Stimulated activated CD8-positive, alpha-beta memory T cell treated with anti-CD3 and anti-CD28 coated beads, Interleukin-4, amount 100 ng/mL, for 24 hours (primary cell): Measurements from ENCODE around the gene MBD3L4.
"Not testable (repeated sequence)": the region's sequence is repeated elsewhere in the genome, so short reads cannot be mapped to it uniquely, and the experiment has no call there.

Experiments used
- DNase-seq: peaks from one replicate; pipeline ENCODE4 v3.0.0-alpha.2; 2020; ENCODE audit warnings: low read depth

MBD3L4 gene

DNA sequence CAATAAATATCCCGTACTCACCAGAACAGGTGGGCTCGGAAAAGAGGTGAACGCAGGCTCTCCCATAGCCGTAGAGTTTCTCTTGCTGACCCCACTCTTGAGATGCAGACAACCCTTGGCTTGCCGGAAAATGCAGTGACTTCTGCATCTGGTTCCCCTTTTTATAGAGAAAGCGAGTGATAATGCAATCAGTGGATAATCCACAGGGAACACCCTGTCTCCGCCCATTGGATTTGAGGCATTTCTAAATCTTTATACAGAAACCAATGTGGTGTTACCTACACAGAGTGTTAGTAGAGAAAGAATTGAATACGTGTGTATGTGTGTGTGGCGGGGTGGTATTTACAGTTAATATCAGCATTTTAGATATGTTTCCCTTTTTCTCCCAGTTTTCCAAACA, at the start of gene MBD3L4:
Gene MBD3L4 (minus strand): TSS at position 101 of the 400 bp plus-strand sequence. CDS start 35 bp downstream, at position 66.
- DNase-seq: not testable (repeated sequence)

DNA sequence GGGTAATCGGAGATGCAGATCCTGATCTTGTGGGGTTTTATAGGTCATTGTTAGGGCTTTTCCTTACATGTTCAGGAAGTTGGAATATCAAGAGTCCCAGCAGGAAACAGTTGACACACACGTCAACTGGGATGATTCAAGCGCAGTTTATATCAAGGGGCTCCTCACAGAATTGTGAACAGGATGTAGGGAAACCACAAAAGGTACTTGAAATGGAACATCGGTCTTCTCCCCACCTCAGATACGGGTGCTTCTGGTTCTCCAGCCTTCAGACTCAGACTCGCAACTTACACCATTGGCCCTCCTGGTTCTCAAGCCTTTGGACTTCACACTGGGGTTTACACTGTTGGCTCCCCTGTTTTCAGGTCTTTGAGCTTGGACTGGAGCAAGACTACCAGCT, 49.0 kb upstream of the MBD3L4 start:
- no peak for DNase-seq

DNA sequence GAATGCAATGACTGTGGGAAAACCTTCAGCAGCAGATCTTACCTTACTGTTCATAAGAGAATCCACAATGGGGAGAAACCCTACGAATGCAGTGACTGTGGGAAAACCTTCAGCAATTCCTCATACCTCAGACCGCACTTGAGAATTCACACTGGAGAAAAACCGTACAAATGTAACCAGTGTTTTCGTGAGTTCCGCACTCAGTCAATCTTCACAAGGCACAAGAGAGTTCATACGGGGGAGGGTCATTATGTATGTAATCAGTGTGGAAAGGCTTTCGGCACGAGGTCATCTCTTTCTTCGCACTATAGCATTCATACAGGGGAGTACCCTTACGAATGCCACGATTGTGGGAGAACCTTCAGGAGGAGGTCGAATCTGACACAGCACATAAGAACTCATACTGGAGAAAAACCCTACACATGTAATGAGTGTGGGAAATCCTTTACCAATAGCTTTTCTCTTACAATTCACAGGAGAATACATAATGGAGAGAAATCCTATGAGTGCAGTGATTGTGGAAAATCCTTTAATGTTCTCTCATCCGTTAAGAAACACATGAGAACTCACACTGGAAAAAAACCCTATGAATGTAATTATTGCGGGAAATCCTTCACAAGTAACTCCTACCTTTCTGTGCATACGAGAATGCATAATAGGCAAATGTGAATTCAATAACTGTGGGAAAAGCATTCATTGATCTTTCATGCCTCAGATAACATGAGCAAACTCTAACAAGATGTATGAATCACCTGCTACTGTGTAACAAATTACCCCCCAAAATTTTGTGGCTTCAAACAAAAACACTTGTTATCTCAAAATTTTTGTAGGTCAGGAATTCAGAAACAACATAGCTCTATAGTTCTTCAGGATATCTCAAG, 43.3 kb upstream of the MBD3L4 start:
- no peak for DNase-seq

DNA sequence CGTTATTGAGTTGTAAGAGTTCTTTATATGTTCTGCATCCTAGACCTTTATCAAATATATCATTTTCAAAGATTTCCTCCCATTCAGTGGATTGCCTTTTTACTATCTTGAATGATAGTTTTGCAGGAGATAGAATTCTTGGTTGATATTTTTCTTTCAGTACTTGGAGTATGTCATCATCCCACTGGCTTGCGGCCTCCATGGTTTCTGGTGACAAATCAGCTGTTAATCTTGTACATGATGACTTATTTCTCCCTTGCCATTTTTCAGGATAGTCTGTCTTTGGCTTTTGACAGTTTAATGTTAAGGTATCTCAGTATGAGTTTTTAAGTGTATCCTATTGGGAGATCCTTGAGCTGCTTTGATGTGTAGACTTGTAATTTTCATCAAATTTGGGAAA, 38.0 kb upstream of the MBD3L4 start:
- no peak for DNase-seq

DNA sequence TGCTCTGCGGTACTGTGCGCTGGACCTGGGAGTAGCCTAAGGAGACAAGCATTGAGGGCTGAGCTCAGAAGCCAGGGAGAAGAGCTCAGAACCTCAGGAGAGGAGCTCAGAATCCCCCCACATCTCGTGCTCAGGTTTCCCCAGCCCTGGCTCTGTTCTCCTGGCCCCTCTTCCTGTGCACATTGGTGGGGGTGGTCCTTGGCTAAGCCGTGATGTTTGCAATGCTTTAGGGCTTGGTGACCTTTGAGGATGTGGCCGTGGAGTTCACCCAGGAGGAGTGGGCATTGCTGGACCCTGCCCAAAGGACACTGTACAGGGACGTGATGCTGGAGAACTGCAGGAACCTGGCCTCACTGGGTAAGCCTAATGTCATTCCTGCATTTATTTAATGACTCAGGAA, 36.2 kb upstream of the MBD3L4 start:
- no peak for DNase-seq

DNA sequence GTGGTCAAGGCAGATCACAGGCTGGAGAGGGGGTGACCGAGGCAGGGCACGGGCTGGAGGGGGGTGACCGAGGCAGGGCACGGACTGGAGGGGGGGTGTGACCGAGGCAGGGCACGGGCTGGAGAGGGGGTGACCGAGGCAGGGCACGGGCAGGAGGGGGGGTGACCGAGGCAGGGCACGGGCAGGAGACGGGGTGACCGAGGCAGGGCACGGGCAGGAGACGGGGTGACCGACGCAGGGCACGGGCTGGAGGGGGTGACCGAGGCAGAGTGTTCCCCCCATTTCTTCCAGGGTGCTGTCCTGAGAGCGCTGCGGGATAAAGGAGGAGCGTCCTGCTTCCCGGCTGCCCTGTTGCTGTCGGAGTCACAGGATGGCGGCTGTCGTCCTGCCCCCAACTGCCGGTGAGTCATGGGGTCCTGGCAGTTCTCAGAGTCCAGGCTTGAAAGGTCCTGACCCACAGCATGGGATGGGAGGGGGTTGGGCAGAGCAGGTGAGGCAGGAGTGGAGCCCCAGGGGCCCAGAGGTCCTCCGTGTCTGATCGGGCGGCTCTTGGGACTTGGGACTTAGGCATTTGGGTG, 34.8 kb upstream of the MBD3L4 start:
- DNase-seq: no peak

DNA sequence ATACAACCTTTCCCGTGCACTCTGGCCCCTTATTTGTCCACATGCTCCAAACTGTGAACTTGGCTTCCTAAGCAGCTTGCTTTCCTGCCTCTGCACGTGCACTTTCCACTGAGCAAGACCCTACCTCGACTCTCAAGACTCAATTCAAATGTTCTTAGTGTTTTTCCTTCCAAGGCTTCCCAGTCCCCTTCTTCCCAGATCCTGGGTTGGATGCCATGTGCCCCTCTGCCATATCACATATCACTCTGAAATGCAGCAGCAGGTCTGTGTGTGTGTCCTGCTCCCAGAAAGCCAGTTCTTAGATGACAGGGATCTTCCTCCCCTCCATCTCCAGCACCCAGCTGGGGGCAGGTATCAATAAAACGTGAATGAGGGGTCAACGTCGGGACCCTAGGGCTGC, 32.6 kb upstream of the MBD3L4 start:
- DNase-seq: no peak

DNA sequence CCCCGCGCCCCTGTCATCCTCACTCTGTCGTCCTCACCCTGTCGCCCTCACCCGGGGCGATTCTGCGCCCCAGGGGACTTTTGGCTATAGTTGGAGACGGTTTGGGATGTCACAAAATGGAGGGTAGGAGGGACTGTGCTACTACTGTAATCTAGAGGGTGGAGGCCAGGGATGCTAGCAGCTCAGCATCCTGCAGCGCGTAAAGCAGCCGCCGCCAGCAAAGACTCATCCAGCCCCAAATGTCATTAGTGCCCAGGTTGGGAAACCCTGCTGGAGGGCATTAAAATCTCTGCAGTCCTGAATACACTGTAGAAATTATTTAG, 29.9 kb upstream of the MBD3L4 start:
- no peak for DNase-seq

DNA sequence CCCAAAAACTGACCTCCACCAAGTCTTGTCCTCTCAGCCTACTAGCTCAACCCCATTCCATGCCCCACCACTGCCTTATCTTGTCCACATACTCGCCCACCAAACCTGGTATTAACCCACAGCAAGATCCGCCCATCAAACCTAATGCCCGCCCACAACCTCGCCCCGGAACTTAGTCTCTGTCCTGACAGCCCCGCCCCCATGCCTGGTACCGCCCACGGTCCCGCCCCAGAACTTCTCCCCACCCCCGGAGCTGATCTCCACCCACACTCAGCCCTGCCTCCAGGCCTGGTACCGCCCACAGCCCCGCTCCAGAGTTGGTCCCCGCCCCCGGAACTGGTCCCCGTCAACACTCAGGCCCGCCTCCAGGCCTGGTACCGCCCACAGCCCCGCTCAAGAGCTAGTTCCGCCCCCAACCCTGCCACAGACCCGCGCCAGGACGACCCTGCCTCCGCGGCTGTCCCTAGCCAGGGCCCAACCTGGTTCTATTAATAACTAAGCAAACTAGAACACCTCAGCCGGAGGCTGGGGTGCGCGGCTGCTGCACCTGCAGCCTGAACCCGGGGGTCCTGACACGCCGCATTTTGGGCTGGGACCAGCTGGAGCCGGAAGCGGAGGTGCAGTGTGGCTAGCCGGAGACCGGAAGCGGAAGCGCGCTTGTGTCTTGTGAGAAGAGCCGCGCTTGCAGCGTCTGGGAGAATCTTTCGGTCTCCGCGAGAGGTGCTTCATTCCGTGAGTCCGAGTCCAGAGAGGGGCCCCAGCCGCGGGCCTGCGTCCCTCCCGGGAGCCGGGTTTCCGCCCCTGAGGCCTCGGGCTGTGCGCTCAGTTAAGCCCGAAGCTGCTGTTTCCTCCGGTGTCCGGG, 29.3 kb upstream of the MBD3L4 start, which contains the start of gene ZNF557:
Gene ZNF557 (plus strand): TSS at position 662 of the 862 bp plus-strand sequence. CDS start 5,372 bp downstream, outside the sequence.
- peak; percentile 98 for DNase-seq

DNA sequence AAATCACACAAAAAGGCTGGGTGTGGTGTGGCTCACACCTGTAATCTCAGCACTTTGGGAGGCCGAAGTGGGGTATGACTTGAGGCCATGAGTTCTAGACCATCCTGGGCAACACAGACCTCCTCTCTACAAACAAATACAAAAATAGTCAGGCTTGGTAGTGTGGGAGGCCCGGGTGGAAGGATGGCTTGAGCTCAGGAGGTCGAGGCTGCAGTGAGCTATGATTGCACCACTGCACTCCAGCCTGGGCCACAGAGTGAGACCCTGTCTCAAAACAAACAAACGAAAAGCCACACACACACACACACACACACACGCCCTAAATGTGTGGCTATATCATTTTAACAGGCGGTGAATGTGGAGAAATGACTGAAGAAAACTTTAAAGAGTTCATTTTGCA, 28.6 kb upstream of the MBD3L4 start:
- DNase-seq: no peak

DNA sequence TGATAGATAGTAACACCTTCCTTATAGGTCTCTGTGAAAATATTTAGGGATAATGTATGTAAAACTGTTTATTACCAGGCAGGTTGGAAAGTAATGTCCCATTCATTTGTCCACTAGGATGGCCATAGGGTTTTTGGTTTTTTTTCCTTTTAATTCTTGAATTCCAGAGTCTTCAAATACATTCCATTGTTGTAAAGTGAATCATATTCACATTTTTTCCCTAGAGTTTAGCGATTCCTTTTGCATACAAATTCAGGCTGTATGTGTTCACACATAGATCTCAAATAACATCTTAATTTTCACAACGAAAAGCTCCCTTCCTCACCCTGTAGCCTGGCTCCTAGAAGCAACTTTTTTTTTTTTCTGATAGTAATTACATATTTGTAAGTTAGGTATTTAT, 27.7 kb upstream of the MBD3L4 start:
- no peak for DNase-seq

DNA sequence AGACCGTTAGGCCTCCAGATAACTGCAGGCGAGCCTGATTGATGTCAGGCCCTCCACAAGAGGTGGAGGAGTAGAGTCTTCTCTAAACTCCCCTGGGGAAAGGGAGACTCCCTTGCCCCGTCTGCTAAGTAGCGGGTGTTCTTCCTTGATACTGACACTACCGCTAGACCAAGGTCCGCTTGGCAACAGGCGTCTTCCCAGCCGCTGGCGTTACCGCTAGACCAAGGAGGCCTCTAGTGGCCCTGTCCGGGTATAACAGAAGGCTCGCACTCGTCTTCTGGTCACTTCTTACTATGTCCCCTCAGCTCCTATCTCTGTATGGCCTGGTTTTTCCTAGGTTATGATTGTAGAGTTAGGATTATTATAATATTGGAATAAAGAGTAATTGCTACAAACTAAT, 27.1 kb upstream of the MBD3L4 start:
- not testable (repeated sequence) for DNase-seq

DNA sequence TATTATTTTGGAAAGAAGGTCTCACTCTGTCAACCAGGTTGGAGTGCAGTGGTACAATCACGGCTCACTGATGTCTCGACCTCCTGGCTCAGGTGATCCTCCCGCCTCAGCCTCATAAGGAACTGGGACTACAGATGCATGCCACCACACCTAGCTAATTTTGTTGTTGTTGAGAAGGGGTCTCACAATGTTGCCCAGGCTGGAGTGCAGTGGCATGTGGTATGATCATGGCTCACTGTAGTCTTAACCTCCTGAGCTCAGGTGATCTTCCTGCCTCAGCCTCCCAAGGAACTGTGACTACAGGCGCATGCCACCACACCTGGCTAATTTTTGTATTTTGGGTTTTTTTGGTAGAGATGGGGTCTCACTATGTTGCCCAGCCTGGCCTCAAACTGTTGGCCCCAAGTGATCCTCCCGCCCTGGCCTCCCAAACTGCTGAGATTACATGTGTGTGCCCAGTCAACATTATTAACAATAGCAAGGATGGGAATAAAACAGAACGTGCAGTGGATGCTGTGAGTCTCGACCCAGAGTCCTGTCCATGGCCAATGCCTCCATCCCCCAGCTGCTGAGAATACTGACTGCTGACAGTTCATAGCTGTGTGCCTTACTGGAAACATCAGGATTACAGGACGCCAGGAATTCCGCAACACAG, 23.9 kb upstream of the MBD3L4 start:
- DNase-seq: no peak

DNA sequence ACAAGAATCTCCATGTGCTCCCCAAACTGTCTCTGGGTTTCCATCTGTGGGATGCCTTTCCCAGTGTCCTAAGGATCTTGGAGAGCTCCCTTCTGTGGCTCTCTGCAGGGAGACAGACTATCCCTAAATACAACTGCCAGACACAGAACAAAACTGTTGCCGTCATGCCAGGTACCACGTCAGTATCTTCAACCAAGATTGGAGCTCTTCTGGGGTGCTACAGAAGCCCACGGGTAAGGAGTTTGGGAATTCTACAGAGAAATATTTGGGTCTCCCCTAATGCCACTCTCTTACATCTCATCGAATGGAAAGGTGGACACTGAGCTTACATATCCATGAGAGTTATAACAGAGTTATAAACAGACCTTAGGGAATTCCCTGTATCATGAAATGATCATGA, 23.4 kb upstream of the MBD3L4 start:
- no peak for DNase-seq

DNA sequence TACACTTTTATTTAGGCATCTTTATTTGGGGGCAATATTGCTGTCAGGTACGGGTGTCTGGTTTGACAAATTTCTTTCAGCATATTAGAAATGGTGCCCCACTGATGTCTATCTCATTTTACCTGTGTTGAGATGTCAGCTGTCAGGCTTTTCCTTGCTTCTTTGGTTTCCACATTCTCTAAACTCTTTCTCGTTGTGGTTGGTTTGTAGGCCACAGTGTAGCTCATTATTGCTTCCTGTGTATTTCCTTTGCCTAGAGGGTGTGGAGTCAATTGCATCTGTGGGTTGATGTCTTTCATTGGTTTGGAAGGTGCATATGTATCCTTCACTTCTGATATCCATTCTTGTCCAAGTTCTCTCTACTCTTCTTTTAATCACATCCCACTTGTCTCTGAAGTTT, 20.0 kb upstream of the MBD3L4 start:
- DNase-seq: not testable (repeated sequence)

DNA sequence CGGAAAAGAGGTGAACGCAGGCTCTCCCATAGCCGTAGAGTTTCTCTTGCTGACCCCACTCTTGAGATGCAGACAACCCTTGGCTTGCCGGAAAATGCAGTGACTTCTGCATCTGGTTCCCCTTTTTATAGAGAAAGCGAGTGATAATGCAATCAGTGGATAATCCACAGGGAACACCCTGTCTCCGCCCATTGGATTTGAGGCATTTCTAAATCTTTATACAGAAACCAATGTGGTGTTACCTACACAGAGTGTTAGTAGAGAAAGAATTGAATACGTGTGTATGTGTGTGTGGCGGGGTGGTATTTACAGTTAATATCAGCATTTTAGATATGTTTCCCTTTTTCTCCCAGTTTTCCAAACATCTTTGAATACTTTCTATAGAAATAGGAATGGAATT, 18.6 kb upstream of the MBD3L4 start, which contains the start of gene MBD3L3:
Gene MBD3L3 (minus strand): TSS at position 101 of the 400 bp plus-strand sequence. CDS start 71 bp downstream, at position 30.
- not testable (repeated sequence) for DNase-seq

DNA sequence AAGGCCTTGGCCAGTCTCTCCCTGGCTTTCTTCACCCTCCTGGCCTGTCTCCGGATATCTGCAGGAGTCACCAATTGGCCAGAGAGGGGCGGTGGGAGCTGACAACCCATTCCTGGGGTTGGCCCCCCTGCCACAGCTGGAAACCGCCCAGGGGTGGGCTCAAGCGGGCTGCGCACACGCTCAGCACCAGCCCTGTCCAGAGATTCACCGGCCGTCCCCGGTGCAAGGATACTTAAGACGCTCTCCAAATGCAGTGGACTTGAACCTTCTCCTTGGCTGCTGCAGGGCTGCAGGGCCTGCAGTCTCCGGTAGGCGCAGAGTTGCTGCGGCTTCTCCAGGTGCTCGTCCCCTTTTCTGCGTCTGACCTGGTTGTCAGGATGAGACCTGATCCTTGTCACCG, 16.4 kb upstream of the MBD3L4 start:
- not testable (repeated sequence) for DNase-seq

DNA sequence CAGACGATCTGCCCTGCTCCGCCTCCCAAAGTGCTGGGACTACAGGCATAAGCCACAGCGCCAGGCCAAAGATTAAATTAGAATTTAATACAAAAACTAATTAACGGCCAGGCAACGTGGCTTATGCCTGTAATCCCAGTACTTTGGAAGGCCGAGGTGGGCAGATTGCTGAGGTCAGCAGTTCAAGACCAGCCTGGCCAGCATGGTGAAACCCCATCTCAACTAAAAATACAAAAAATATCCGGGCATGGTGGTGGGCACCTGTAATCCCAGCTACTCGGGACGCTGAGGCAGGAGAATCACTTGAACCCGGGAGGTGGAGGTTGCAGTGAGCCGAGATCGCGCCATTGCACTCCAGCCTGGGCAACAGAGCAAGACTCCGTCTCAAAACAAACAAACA, 15.7 kb upstream of the MBD3L4 start:
- not testable (repeated sequence) for DNase-seq

DNA sequence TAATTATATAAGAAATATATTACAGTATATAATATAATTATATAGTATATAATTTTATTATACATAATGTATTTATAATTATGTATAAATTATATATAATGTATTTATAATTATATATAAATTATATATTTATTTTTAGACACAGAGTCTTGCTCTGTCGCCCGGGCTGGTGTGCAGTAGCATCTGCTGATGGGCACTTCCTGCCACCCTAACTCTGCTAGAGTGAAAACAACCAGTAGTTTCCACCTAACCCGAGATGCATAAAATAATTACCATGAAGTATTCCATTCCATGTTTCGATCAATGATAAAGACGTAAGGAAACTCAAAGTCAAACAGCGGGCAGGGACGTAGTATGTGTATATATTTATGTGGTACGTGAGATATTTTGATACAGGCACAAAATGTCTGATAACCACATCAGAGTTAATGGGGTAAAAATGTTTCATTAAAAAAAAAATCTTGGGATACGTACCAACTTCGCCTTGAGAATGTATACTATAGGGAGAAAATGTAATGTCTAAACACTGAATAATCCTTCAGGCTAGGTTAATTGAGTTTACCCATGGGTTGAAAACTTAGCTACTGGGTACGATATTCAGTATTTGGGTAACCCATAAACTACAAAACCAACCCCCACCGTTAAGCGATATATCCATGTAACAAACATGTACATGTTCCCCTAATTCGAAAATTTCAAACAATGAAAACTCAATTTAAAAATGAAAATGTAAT, 14.8 kb upstream of the MBD3L4 start:
- not testable (repeated sequence) for DNase-seq

DNA sequence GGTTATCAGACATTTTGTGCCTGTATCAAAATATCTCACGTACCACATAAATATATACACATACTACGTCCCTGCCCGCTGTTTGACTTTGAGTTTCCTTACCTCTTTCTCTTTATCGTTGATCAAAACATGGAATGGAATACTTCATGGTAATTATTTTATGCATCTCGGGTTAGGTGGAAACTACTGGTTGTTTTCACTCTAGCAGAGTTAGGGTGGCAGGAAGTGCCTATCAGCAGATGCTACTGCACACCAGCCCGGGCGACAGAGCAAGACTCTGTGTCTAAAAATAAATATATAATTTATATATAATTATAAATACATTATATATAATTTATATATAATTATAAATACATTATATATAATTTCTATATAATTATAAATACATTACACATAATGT, 12.9 kb upstream of the MBD3L4 start:
- not testable (repeated sequence) for DNase-seq

DNA sequence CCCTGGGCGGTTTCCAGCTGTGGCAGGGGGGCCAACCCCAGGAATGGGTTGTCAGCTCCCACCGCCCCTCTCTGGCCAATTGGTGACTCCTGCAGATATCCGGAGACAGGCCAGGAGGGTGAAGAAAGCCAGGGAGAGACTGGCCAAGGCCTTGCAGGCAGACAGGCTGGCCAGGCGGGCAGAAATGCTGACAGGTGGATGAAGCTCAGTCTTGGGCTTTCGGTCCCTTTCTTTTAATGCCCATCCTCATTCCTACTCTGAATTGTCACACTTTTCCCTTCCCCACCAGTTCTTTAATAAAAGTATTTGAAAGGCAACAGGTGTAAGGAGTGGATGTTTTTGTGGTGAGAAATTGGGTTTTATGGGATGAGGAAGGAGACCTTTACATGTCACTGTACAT, 11.4 kb upstream of the MBD3L4 start:
- not testable (repeated sequence) for DNase-seq
